H9 (cell line): ENCODE data around the gene FOXF1. TPM values are rescaled to one million over a fixed set of nuclear protein-coding genes. Genes with fewer than 3 reads are reported as not detected.

Experiments
- DNase-seq: peaks from one replicate; pipeline ENCODE4 v3.0.0-alpha.2; 2017
- H2AFZ ChIP-seq: one replicate; pipeline ENCODE4 v1.6.1; 2013; ENCODE audit warnings: mild to moderate bottlenecking, low read length, control low read depth, moderate library complexity
- H2AK5ac ChIP-seq: 2 replicates; pipeline ENCODE4 v1.6.1; 2013; ENCODE audit warnings: low read length, control low read depth, mixed read lengths; ENCODE audit not compliant: insufficient read length
- H2BK120ac ChIP-seq: one replicate; pipeline ENCODE4 v1.6.1; 2013; ENCODE audit warnings: low read depth, mild to moderate bottlenecking, low read length, control low read depth, inconsistent platforms; ENCODE audit not compliant: poor library complexity, severe bottlenecking
- H2BK12ac ChIP-seq: 2 replicates; pipeline ENCODE4 v1.6.1; 2013; ENCODE audit warnings: low read length, control low read depth, mixed read lengths, low read depth; ENCODE audit not compliant: insufficient read length
- H2BK15ac ChIP-seq: 2 replicates; pipeline ENCODE4 v1.6.1; 2013; ENCODE audit warnings: low read depth, low read length, control low read depth
- H2BK20ac ChIP-seq: one replicate; pipeline ENCODE4 v1.6.1; 2013; ENCODE audit warnings: low read depth, mild to moderate bottlenecking, low read length, control low read depth, inconsistent platforms; ENCODE audit not compliant: poor library complexity, severe bottlenecking
- H2BK5ac ChIP-seq: 2 replicates; pipeline ENCODE4 v1.6.1; 2013; ENCODE audit warnings: low read length, control low read depth, mixed read lengths; ENCODE audit not compliant: insufficient read length
- H3K14ac ChIP-seq: 2 replicates; pipeline ENCODE4 v1.6.1; 2013; ENCODE audit warnings: low read length, control low read depth; ENCODE audit not compliant: insufficient read depth
- H3K18ac ChIP-seq: 2 replicates; pipeline ENCODE4 v1.6.1; 2013; ENCODE audit warnings: low read depth, mild to moderate bottlenecking, mixed read lengths, low read length, control low read depth; ENCODE audit not compliant: insufficient read length
- H3K23ac ChIP-seq: 2 replicates; pipeline ENCODE4 v1.6.1; 2013; ENCODE audit warnings: low read length, control low read depth, mixed read lengths, low read depth; ENCODE audit not compliant: insufficient read length
- H3K23me2 ChIP-seq: 2 replicates; pipeline ENCODE4 v1.6.1; 2013; ENCODE audit warnings: low read depth, mild to moderate bottlenecking, mixed read lengths, low read length, control low read depth; ENCODE audit not compliant: insufficient read length, poor library complexity, severe bottlenecking
- H3K27ac ChIP-seq: 2 replicates; pipeline ENCODE4 v1.5.1; 2013; ENCODE audit warnings: low read length, control low read depth, mixed read lengths, low read depth; ENCODE audit not compliant: insufficient read length
- H3K27me3 ChIP-seq: 2 replicates; pipeline ENCODE4 v1.6.1; 2013; ENCODE audit warnings: low read length, control low read depth, inconsistent platforms; ENCODE audit not compliant: insufficient read depth
- H3K4ac ChIP-seq: 2 replicates; pipeline ENCODE4 v1.6.1; 2013; ENCODE audit warnings: low read depth, mild to moderate bottlenecking, control low read depth, inconsistent platforms, low read length, moderate library complexity
- H3K4me1 ChIP-seq: 2 replicates; pipeline ENCODE4 v1.6.1; 2013; ENCODE audit warnings: low read length, control low read depth, inconsistent platforms; ENCODE audit not compliant: insufficient read depth
- H3K4me2 ChIP-seq: 2 replicates; pipeline ENCODE4 v1.6.1; 2013; ENCODE audit warnings: low read length, control low read depth, mixed read lengths; ENCODE audit not compliant: insufficient read length, insufficient read depth
- H3K56ac ChIP-seq: 2 replicates; pipeline ENCODE4 v1.6.1; 2013; ENCODE audit warnings: low read depth, mild to moderate bottlenecking, mixed read lengths, low read length, control low read depth; ENCODE audit not compliant: insufficient read length
- H3K79me1 ChIP-seq: 2 replicates; pipeline ENCODE4 v1.6.1; 2013; ENCODE audit warnings: low read depth, mild to moderate bottlenecking, moderate library complexity, low read length, control low read depth, inconsistent platforms; ENCODE audit not compliant: insufficient read depth, poor library complexity, severe bottlenecking
- H3K79me2 ChIP-seq: 2 replicates; pipeline ENCODE4 v1.6.1; 2013; ENCODE audit warnings: low read length, control low read depth, inconsistent platforms; ENCODE audit not compliant: insufficient read depth
- H3K9ac ChIP-seq: 2 replicates; pipeline ENCODE4 v1.6.1; 2013; ENCODE audit warnings: low read length, control low read depth, mixed read lengths; ENCODE audit not compliant: insufficient read length; ENCODE audit errors: extremely low read depth
- H3K9me3 ChIP-seq: one replicate; pipeline ENCODE4 v1.6.1; 2013; ENCODE audit warnings: low read depth, low read length, inconsistent platforms; ENCODE audit not compliant: control insufficient read depth
- H3T11ph ChIP-seq: one replicate; pipeline ENCODE4 v1.6.1; 2013; ENCODE audit warnings: mild to moderate bottlenecking, low read length, control low read depth, inconsistent platforms
- H4K20me1 ChIP-seq: one replicate; pipeline ENCODE4 v1.6.1; 2013; ENCODE audit not compliant: control insufficient read depth, insufficient read length, insufficient read depth
- H4K5ac ChIP-seq: 2 replicates; pipeline ENCODE4 v1.6.1; 2013; ENCODE audit warnings: low read depth, mild to moderate bottlenecking, mixed read lengths, low read length, control low read depth; ENCODE audit not compliant: insufficient read length
- H4K8ac ChIP-seq: replicated peaks from 2 replicates; pipeline ENCODE4 v1.6.1; 2013; ENCODE audit warnings: low read length, control low read depth, mixed read lengths, low read depth; ENCODE audit not compliant: insufficient read length
- H4K91ac ChIP-seq: 2 replicates; pipeline ENCODE4 v1.6.1; 2013; ENCODE audit warnings: low read depth, mild to moderate bottlenecking, moderate library complexity, mixed read lengths, low read length, control low read depth; ENCODE audit not compliant: insufficient read length
- H3K27ac Mint-ChIP-seq, 3 experiments: 2 replicates in 2 of 3; 3 replicates in 1 of 3; pipeline ENCODE4 v1.8.0; 2020 to 2021; ENCODE audit warnings: mixed read lengths in 3 of 3, mild to moderate bottlenecking in 1 of 3, moderate library complexity in 1 of 3
- H3K27me3 Mint-ChIP-seq: 2 replicates; pipeline ENCODE4 v1.8.0; 2021; ENCODE audit warnings: low read depth, mild to moderate bottlenecking, moderate library complexity, mixed read lengths
- H3K36me3 Mint-ChIP-seq, 3 experiments: 2 replicates in 2 of 3; 3 replicates in 1 of 3; pipeline ENCODE4 v1.8.0; 2020 to 2021; ENCODE audit warnings: low read depth in 3 of 3, mixed read lengths in 3 of 3; ENCODE audit not compliant: insufficient read depth in 1 of 3
- H3K4me1 Mint-ChIP-seq, 2 experiments: 2 replicates each; pipeline ENCODE4 v1.8.0; 2020; ENCODE audit warnings: mixed read lengths in 2 of 2
- H3K4me3 Mint-ChIP-seq, 2 experiments: 2 replicates in 1 of 2; 3 replicates in 1 of 2; pipeline ENCODE4 v1.8.0; 2020 to 2021; ENCODE audit warnings: mild to moderate bottlenecking in 2 of 2, mixed read lengths in 2 of 2, moderate library complexity in 1 of 2
- H3K9me3 Mint-ChIP-seq, 2 experiments: 2 replicates in 1 of 2; 3 replicates in 1 of 2; pipeline ENCODE4 v1.8.0; 2020; ENCODE audit warnings: mild to moderate bottlenecking in 2 of 2, mixed read lengths in 2 of 2, moderate library complexity in 1 of 2
- CTCF ChIP-seq: fragments of 200-600 bp; sonication (generic); conservative IDR thresholded peaks from 3 replicates; pipeline ENCODE4 v1.8.0; 2021; ENCODE audit warnings: antibody characterized with exemption, mild to moderate bottlenecking
- WGBS: extraction: QIAGEN DNeasy Blood & Tissue Kit; methylation state at CpG from one replicate; pipeline ENCODE4 v1.1.7; 2013; ENCODE audit warnings: missing lambda C conversion rate, low lambda C conversion rate, mixed read lengths; ENCODE audit not compliant: insufficient read length; ENCODE audit errors: extremely low coverage; 5-methylcytosine and 5-hydroxymethylcytosine counted together
- total RNA-seq: library from RNA; stranded (reverse); gene quantifications from 2 replicates; pipeline ENCODE4 v1.2.1, GENCODE V29; 2021

FOXF1 gene
- total RNA-seq, 1 experiment from 2014 or later = not detected

- H3K79me1 ChIP-seq = no peaks in the 10 kb centered on the region
- H4K8ac ChIP-seq = no peak overlapping the region
- H3K27ac Mint-ChIP-seq = no peak overlapping the region
- no peaks in the 10 kb centered on the region for H3K79me2 ChIP-seq
- H3K23ac ChIP-seq = no peak overlapping the region
- no peak overlapping the region for H2BK120ac ChIP-seq
- no peak overlapping the region for H2BK12ac ChIP-seq
- H2BK20ac ChIP-seq = no peak overlapping the region
- no peak overlapping the region for H3K9ac ChIP-seq
- peaks cover 11 to 39% of the 10 kb centered on the region in 2 experiments for H3K4me1 Mint-ChIP-seq
- H3K56ac ChIP-seq = no peak overlapping the region
- no peak overlapping the region for H4K5ac ChIP-seq
- no peak overlapping the region; the same call in 1 of the 2 replicates for H3K14ac ChIP-seq
- peak overlapping the region; percentile 25 to 72; a peak in 3 of 5 replicates for H3K4me3 Mint-ChIP-seq
- no CpG with 5 or more reads among the region's 64 CpGs for WGBS
- no peak overlapping the region for H4K91ac ChIP-seq
- no peak overlapping the region for H3K27ac ChIP-seq
- H4K20me1 ChIP-seq = no peaks in the 10 kb centered on the region
- no peak for TF ChIP-seq CTCF
- H3K9me3 Mint-ChIP-seq = peaks cover 2 to 14% of the 10 kb centered on the region in 2 experiments; a peak in 2 of 5 replicates
- no peak overlapping the region for H3K18ac ChIP-seq
- peak overlapping the region; percentile 26 for H3K4me2 ChIP-seq
- H3K23me2 ChIP-seq = no peaks in the 10 kb centered on the region
- H3K27me3 ChIP-seq = peaks cover 74% of the 10 kb centered on the region
- H2BK15ac ChIP-seq = no peak overlapping the region
- peak; percentile 48 for DNase-seq
- H3K27me3 Mint-ChIP-seq = peaks cover 99% of the 10 kb centered on the region
- no peak overlapping the region for H2AK5ac ChIP-seq
- H3K36me3 Mint-ChIP-seq = no peaks in the 10 kb centered on the region
- no peak overlapping the region for H3T11ph ChIP-seq
- no peak overlapping the region for H2BK5ac ChIP-seq
- H3K4ac ChIP-seq = no peak overlapping the region
- no peaks in the 10 kb centered on the region for H3K9me3 ChIP-seq
- no peaks in the 10 kb centered on the region for H3K4me1 ChIP-seq
- H2AFZ ChIP-seq = no peak overlapping the region
These were observed 5.7 kb downstream of the FOXF1 start for GRCh38 chr16:86515777-86516622.
